K562 (cell line): ENCODE results near the gene ARL17B.
"Not testable (repeated sequence)": the region's sequence is repeated elsewhere in the genome, so short reads cannot be mapped to it uniquely, and the experiment has no call there.

ENCODE experiments used
- CBX3 ChIP-seq, 2 experiments: IDR thresholded peaks; 1 replicate in 1 of 2; 2 replicates in 1 of 2; pipeline ENCODE4 v1.6.1; 2012; ENCODE audit warnings: inconsistent platforms in 2 of 2, low read length in 2 of 2, borderline replicate concordance in 1 of 2, control low read depth in 1 of 2
- EP300 ChIP-seq: IDR thresholded peaks from 2 replicates; pipeline ENCODE4 v1.6.1; 2012; ENCODE audit warnings: low read length, improper control_type of control experiment
- MXI1 ChIP-seq: IDR thresholded peaks from 2 replicates; pipeline ENCODE4 v1.6.1; 2011; ENCODE audit warnings: low read depth, mild to moderate bottlenecking, improper control_type of control experiment, low read length
- NFE2L1 ChIP-seq: fragments of 450-650 bp; IDR thresholded peaks from 2 replicates; pipeline ENCODE4 v1.6.1; 2016; ENCODE audit warnings: missing genetic modification characterization, low read depth, mild to moderate bottlenecking, missing compliant biosample characterization, moderate library complexity, borderline replicate concordance
- TEAD2 ChIP-seq: fragments of 450-650 bp; IDR thresholded peaks from 2 replicates; pipeline ENCODE4 v1.6.1; 2016; ENCODE audit warnings: missing genetic modification characterization, control low read depth, missing compliant biosample characterization
- ZFP30 ChIP-seq: fragments of 250-450 bp; sonication (Bioruptor Pico); IDR thresholded peaks from 2 replicates; pipeline ENCODE4 v1.8.0; 2022; ENCODE audit warnings: moderate library complexity, mild to moderate bottlenecking, inconsistent platforms, borderline replicate concordance
- TF ChIP-seq, protein P1 (sequence below), 3 experiments: IDR thresholded peaks in 2 of 3; conservative IDR thresholded peaks in 1 of 3; 2 replicates each; pipeline ENCODE4 v1.5.1; 2011 to 2012; ENCODE audit warnings: low read length in 3 of 3, mild to moderate bottlenecking in 3 of 3, control low read depth in 2 of 3, improper control_type of control experiment in 1 of 3, inconsistent platforms in 1 of 3, low read depth in 1 of 3, mixed read lengths in 1 of 3, moderate library complexity in 1 of 3; ENCODE audit not compliant: insufficient read depth in 2 of 3
- TF ChIP-seq, protein P2 (sequence below): fragments of 450-650 bp; formaldehyde crosslinking; IDR thresholded peaks from 2 replicates; pipeline ENCODE4 v1.4.0; 2022; ENCODE audit warnings: missing genetic modification characterization
- TF ChIP-seq, protein P3 (sequence below): sonication (generic); formaldehyde crosslinking; IDR thresholded peaks from 2 replicates; pipeline ENCODE4 v1.9.0; 2022; ENCODE audit warnings: mild to moderate bottlenecking, missing genetic modification reagents
- TF ChIP-seq, protein P4 (sequence below): fragments of 250-450 bp; sonication (Bioruptor Pico); IDR thresholded peaks from 2 replicates; pipeline ENCODE4 v1.4.0; 2020; ENCODE audit warnings: mild to moderate bottlenecking, moderate library complexity
- TF ChIP-seq, protein P5 (sequence below): sonication (generic); formaldehyde crosslinking; IDR thresholded peaks from 2 replicates; pipeline ENCODE4 v1.8.0; 2022; ENCODE audit warnings: missing genetic modification reagents, mild to moderate bottlenecking, borderline replicate concordance

DNA sequence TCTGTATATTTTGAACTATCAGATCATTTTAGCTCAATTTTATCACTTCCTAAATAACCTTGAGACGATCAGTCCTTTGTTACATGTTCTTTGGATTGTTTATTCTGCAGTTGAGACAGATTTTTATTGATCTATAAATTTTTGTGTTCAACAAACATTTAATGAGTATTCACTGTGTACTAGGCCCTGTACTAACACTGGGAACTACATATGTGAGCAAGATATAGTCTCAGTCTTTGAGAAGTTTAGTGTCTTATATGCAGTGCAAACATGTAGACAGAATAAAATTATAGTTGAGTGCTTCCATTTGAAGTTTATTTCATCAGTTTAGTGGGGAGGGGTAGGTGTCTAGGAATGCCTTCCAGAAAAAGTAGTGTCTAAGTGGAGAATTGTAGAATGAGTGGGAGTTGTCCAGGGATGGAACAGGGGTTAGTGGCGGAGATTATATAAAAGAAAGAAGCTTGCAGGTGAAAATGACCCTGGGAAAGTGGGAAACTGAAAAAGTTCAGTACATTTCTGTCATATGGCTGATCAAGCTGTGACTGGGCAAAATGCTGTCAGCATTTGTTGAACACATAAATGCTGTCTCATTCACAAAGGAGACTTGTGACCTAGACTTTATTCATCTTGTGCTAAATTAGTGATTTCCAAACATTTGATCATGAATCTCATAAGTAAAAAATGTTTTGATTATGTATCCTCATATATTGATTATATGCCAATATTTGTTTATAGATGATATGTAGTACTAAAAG is 39.6 kb upstream of the ARL17B start:
- not testable (repeated sequence) for TF ChIP-seq MXI1; EP300; TEAD2 (tag); CBX3 (IDR thresholded peaks at IDR 0.05; ENCODE audit: borderline replicate concordance in 1 of 2, low read length in 2 of 2); ZFP30 (CRISPR knock-in tag); NFE2L1 (tag)
- TF ChIP-seq, protein P1, sequence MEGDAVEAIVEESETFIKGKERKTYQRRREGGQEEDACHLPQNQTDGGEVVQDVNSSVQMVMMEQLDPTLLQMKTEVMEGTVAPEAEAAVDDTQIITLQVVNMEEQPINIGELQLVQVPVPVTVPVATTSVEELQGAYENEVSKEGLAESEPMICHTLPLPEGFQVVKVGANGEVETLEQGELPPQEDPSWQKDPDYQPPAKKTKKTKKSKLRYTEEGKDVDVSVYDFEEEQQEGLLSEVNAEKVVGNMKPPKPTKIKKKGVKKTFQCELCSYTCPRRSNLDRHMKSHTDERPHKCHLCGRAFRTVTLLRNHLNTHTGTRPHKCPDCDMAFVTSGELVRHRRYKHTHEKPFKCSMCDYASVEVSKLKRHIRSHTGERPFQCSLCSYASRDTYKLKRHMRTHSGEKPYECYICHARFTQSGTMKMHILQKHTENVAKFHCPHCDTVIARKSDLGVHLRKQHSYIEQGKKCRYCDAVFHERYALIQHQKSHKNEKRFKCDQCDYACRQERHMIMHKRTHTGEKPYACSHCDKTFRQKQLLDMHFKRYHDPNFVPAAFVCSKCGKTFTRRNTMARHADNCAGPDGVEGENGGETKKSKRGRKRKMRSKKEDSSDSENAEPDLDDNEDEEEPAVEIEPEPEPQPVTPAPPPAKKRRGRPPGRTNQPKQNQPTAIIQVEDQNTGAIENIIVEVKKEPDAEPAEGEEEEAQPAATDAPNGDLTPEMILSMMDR (IDR thresholded peaks at IDR 0.05 in 2 of 3, conservative IDR thresholded peaks at IDR 0.05 in 1 of 3; ENCODE audit: insufficient read depth in 2 of 3, low read depth in 1 of 3, low read length in 3 of 3), result not testable (repeated sequence)
- TF ChIP-seq, protein P2, sequence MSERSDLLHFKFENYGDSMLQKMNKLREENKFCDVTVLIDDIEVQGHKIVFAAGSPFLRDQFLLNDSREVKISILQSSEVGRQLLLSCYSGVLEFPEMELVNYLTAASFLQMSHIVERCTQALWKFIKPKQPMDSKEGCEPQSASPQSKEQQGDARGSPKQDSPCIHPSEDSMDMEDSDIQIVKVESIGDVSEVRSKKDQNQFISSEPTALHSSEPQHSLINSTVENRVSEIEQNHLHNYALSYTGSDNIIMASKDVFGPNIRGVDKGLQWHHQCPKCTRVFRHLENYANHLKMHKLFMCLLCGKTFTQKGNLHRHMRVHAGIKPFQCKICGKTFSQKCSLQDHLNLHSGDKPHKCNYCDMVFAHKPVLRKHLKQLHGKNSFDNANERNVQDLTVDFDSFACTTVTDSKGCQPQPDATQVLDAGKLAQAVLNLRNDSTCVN (CRISPR knock-in tag), result not testable (repeated sequence)
- TF ChIP-seq, protein P3, sequence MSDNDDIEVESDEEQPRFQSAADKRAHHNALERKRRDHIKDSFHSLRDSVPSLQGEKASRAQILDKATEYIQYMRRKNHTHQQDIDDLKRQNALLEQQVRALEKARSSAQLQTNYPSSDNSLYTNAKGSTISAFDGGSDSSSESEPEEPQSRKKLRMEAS (CRISPR knock-in tag), result not testable (repeated sequence)
- TF ChIP-seq, protein P4, sequence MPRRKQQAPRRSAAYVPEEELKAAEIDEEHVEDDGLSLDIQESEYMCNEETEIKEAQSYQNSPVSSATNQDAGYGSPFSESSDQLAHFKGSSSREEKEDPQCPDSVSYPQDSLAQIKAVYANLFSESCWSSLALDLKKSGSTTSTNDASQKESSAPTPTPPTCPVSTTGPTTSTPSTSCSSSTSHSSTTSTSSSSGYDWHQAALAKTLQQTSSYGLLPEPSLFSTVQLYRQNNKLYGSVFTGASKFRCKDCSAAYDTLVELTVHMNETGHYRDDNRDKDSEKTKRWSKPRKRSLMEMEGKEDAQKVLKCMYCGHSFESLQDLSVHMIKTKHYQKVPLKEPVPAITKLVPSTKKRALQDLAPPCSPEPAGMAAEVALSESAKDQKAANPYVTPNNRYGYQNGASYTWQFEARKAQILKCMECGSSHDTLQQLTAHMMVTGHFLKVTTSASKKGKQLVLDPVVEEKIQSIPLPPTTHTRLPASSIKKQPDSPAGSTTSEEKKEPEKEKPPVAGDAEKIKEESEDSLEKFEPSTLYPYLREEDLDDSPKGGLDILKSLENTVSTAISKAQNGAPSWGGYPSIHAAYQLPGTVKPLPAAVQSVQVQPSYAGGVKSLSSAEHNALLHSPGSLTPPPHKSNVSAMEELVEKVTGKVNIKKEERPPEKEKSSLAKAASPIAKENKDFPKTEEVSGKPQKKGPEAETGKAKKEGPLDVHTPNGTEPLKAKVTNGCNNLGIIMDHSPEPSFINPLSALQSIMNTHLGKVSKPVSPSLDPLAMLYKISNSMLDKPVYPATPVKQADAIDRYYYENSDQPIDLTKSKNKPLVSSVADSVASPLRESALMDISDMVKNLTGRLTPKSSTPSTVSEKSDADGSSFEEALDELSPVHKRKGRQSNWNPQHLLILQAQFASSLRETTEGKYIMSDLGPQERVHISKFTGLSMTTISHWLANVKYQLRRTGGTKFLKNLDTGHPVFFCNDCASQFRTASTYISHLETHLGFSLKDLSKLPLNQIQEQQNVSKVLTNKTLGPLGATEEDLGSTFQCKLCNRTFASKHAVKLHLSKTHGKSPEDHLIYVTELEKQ (CRISPR knock-in tag), result not testable (repeated sequence)
- TF ChIP-seq, protein P5, sequence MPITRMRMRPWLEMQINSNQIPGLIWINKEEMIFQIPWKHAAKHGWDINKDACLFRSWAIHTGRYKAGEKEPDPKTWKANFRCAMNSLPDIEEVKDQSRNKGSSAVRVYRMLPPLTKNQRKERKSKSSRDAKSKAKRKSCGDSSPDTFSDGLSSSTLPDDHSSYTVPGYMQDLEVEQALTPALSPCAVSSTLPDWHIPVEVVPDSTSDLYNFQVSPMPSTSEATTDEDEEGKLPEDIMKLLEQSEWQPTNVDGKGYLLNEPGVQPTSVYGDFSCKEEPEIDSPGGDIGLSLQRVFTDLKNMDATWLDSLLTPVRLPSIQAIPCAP (CRISPR knock-in tag), result not testable (repeated sequence)
